GM06990 (cell line): ENCODE results near the gene MAGEB1.
A peak's percentile ranks its signal among the peaks of the same experiment; 100 is the strongest.

Source experiments
- DNase-seq: peaks from one replicate; pipeline ENCODE4 v3.0.0-alpha.2; 2011; ENCODE audit not compliant: insufficient read length; ENCODE audit errors: extremely low read depth
- H3K27me3 ChIP-seq: replicated peaks from 2 replicates; pipeline ENCODE4 v1.6.0; 2011; ENCODE audit warnings: low read length; ENCODE audit not compliant: control insufficient read depth, insufficient read depth
- H3K36me3 ChIP-seq: 2 replicates; pipeline ENCODE4 v1.5.1; 2011; ENCODE audit warnings: low read length; ENCODE audit not compliant: control insufficient read depth, insufficient read depth
- H3K4me3 ChIP-seq: replicated peaks from 2 replicates; pipeline ENCODE4 v1.5.1; 2011; ENCODE audit warnings: low read depth, mild to moderate bottlenecking, control low read depth, low read length
- TF ChIP-seq, protein P1 (sequence below): IDR thresholded peaks from 2 replicates; pipeline ENCODE4 v1.5.1; 2011; ENCODE audit warnings: low read length, control low read depth, mild to moderate bottlenecking, inconsistent platforms; ENCODE audit not compliant: insufficient read depth, poor library complexity, severe bottlenecking

MAGEB1 gene, protein sequence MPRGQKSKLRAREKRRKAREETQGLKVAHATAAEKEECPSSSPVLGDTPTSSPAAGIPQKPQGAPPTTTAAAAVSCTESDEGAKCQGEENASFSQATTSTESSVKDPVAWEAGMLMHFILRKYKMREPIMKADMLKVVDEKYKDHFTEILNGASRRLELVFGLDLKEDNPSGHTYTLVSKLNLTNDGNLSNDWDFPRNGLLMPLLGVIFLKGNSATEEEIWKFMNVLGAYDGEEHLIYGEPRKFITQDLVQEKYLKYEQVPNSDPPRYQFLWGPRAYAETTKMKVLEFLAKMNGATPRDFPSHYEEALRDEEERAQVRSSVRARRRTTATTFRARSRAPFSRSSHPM

DNA sequence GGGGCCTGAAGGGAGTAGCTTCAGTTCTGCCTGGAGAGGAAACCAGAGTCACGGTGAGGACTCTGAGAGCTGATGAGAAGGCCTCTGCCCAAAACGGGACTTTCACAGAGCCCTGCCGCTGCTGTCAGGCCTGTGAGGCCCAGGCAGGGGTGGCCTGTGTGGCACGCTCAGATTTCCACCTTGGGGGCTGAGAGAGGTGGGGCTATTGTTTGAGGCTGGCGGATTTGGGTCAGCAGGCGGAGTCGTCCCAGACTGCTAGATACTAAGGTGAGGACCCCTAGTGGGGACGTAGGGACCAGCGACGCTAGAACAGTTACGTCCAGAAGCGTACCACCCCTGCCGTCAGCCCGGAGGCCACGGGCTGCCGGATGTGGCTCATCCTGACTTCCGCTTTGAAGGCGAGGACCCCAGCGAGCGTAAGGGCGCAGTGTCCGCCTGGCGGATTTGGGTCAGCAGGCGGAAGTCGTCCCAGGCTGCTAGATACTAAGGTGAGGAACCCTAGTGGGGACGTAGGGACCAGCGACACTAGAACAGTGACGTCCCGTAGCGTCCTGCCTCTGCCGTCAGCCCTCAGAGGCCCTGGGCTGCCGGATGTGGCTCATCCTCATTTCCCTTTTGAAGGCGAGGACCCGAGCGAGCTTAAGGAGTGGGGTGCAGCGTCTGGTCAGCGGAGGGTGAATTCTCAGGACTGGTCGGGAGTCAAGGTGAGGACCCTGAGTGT lies at the start of gene MAGEB1:
TSS of gene MAGEB1 (plus strand) at position 378 of the 721 bp plus-strand sequence. CDS start 3,348 bp downstream, outside the sequence.
- Histone ChIP-seq H3K4me3 (no peak within 1 kb of the TSS), H3K27me3 (no peaks in the 10 kb centered on the region), H3K36me3 (no peaks in the 10 kb centered on the region)
- DNase-seq: peak; percentile 38
- TF ChIP-seq, protein P1, sequence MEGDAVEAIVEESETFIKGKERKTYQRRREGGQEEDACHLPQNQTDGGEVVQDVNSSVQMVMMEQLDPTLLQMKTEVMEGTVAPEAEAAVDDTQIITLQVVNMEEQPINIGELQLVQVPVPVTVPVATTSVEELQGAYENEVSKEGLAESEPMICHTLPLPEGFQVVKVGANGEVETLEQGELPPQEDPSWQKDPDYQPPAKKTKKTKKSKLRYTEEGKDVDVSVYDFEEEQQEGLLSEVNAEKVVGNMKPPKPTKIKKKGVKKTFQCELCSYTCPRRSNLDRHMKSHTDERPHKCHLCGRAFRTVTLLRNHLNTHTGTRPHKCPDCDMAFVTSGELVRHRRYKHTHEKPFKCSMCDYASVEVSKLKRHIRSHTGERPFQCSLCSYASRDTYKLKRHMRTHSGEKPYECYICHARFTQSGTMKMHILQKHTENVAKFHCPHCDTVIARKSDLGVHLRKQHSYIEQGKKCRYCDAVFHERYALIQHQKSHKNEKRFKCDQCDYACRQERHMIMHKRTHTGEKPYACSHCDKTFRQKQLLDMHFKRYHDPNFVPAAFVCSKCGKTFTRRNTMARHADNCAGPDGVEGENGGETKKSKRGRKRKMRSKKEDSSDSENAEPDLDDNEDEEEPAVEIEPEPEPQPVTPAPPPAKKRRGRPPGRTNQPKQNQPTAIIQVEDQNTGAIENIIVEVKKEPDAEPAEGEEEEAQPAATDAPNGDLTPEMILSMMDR: no peak

DNA sequence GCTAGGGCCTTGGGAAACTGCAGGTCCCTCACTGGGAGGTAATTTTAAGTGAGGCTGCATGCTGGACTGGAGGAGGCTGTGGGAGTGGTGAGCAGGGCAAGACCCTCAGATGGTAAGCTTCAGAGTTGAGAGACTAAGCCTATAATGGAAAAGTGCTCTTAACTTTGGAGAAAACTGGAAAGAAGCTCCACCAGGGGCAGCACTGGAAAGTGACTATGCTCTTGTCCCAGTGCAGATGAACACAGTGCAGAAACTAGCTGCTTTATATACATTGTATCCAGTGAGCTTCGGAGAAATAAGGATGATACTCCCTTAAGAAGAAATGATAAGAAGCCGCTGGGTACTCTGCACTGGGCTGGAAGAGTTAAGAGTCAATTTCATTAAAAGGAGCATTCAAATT lies 34.8 kb upstream of the MAGEB1 start:
- H3K4me3 ChIP-seq: no peak overlapping the region
- TF ChIP-seq, protein P1: no peak
- no peaks in the 10 kb centered on the region for H3K27me3 ChIP-seq
- no peaks in the 10 kb centered on the region for H3K36me3 ChIP-seq
- DNase-seq: no peak

DNA sequence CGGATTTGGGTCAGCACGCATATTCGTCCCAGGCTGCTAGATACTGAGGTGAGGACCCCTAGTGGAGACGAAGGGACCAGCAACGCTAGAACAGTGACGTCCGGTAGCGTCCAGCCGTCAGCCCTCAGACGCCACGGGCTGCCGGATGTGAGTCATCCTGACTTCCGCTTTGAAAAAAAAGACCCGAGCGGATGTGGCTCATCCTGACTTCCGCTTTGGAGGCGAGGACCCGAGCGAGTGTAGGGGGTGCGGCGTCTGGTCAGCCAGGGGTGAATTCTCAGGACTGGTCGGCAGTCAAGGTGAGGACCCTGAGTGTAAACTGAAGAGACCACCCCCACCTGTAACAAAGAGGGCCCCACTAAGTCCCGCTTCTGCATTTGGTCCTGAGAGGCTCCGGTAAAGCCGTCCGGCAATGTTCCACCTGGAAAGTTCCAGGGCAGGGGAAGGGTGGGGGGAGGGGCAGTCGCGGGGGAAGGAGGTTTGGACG lies 31.5 kb upstream of the MAGEB1 start, which contains the start of gene MAGEB2:
TSS of gene MAGEB2 (plus strand) at position 207 of the 487 bp plus-strand sequence. CDS start 3,018 bp downstream, outside the sequence.
- Histone ChIP-seq H3K27me3 (no peaks in the 10 kb centered on the region), H3K36me3 (no peaks in the 10 kb centered on the region), H3K4me3 (no peak within 1 kb of the TSS)
- TF ChIP-seq, protein P1: no peak
- DNase-seq: no peak

DNA sequence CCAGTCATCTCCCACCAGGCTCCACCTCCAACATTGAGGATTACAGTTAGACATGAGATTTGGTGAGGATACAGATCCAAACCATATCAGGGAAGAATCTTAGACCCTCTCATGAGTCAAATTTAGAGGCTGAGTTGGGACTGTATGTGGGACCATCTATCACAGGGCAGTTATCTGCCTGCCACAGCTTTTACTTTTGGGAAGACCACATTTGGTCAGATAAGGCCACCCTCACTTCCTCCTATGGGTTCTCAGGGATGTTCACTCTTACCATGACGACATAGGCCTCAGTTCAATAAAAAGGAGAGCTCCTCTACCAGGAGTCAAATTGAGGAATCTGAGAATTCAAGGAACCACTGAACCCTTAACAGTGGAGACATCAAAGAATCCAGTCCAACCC lies 29.5 kb upstream of the MAGEB1 start:
- no peak overlapping the region for H3K4me3 ChIP-seq
- TF ChIP-seq, protein P1: no peak
- no peaks in the 10 kb centered on the region for H3K36me3 ChIP-seq
- H3K27me3 ChIP-seq: no peaks in the 10 kb centered on the region
- no peak for DNase-seq

DNA sequence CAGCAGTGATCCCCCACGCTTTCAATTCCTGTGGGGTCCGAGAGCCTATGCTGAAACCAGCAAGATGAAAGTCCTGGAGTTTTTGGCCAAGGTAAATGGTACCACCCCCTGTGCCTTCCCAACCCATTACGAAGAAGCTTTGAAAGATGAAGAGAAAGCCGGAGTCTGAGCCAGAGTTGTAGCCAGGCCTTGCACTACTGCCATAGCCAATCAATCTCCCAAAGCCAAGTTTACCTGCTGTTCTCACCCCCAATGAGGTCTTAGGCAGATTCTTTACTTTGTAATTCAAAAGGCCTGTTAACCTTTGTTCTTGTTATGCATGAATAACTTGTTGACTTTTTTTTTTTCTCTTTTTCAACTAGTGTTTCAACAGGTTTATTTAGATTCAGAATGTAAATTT lies 27.6 kb upstream of the MAGEB1 start:
- no peak for DNase-seq
- TF ChIP-seq, protein P1: no peak
- H3K4me3 ChIP-seq: no peak overlapping the region
- H3K36me3 ChIP-seq: no peaks in the 10 kb centered on the region
- no peaks in the 10 kb centered on the region for H3K27me3 ChIP-seq
